SU-DHL-6 (cell line): ENCODE data around the gene IFI16.

ENCODE experiments used
- CTCF ChIP-seq: fragments of 200-600 bp; sonication (generic); IDR thresholded peaks from one replicate; pipeline ENCODE4 v1.5.1; 2017; ENCODE audit warnings: antibody characterized with exemption, mild to moderate bottlenecking, low read length, moderate library complexity; ENCODE audit not compliant: insufficient read depth, poor library complexity, severe bottlenecking
- EZH2phosphoT487 ChIP-seq: fragments of 200-600 bp; sonication (generic), shearing (Covaris generic); conservative IDR thresholded peaks from 2 replicates; pipeline ENCODE4 v1.6.1; 2018; ENCODE audit warnings: mild to moderate bottlenecking, antibody characterized with exemption, low read length, moderate library complexity, mixed read lengths

- TF ChIP-seq CTCF (no peak), EZH2phosphoT487 (no peak)
Observed at GRCh38 chr1:159000625-159001024, 9.1 kb upstream of the IFI16 start.
